ENCODE measurements around the gene SYNDIG1. TPM values are rescaled to one million over a fixed set of nuclear protein-coding genes. Genes with fewer than 3 reads are reported as not detected.

SYNDIG1 gene
- total and polyA plus RNA-seq, 2 of the 4 experiments (the other 2 are of a cell fraction), result not detected

DNA sequence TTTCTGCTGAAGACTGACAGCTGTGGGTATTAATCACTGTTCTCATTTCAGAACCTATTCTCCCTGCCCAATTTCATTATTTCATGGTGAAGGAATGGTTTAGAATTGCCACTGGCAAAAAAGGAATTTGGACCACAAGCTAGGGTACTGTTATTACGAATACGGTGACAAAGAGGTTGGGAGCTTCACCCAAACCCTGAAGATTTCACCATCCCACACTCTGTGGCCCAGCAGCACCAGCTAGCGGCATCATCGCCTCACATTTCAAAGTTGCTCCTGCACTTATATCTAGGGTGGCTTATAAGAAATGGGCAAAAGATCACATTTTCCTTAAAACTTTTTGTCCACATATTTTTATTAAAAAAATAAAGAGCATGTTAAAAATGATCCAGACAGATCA, 236.1 kb downstream of the SYNDIG1 start:
- POLR2A ChIA-PET (ENCODE audit: unreplicated experiment), result no interaction called here
- H3K4me1 ChIP-seq (ENCODE audit: control insufficient read depth, insufficient read depth, low read length), result no peaks in the 10 kb centered on the region
- no peak overlapping the region for H3K4me2 ChIP-seq (ENCODE audit: low read depth, low read length)
- no peak overlapping the region for H2BK120ac ChIP-seq (ENCODE audit: low read depth, low read length)
- CTCF ChIA-PET, result no interaction called here
- no peak overlapping the region for H3K4me3 ChIP-seq (ENCODE audit: insufficient read depth, low read depth, low read length)
- dilution Hi-C loops (cut with HindIII; ENCODE audit: low sequenced_read_pairs, unreplicated experiment) (no loop called here), intact Hi-C loops (cut with micrococcal nuclease) (no loop called here), in situ Hi-C loops (cut with MboI; ENCODE audit: low sequenced_read_pairs) (no loop called here)
- no peak overlapping the region for H3K4ac ChIP-seq (ENCODE audit: low read depth, low read length)
- ATAC-seq (ENCODE audit: low read depth) (no peak), DNase-seq (no peak)
- H3K9ac ChIP-seq (ENCODE audit: low read depth, low read length), result no peak overlapping the region
- H3K36me3 ChIP-seq (ENCODE audit: control insufficient read depth, insufficient read depth, low read length), result no peaks in the 10 kb centered on the region
- no peak overlapping the region for H3K56ac ChIP-seq (ENCODE audit: extremely low read depth, insufficient read depth, low read length)
- H2BK20ac ChIP-seq (ENCODE audit: low read depth, low read length), result no peak overlapping the region
- no peak overlapping the region for H4K5ac ChIP-seq (ENCODE audit: low read depth, low read length)
- H2AK9ac ChIP-seq (replicated peaks; ENCODE audit: low read depth, low read length, poor library complexity), result no peak overlapping the region
- H2BK5ac ChIP-seq (ENCODE audit: low read depth, low read length, poor library complexity, severe bottlenecking), result no peak overlapping the region
- no peak overlapping the region for H3K18ac ChIP-seq (ENCODE audit: low read depth, low read length)
- H4K91ac ChIP-seq (ENCODE audit: insufficient read depth, low read depth, low read length), result no peak overlapping the region
- no peaks in the 10 kb centered on the region for H3K79me1 ChIP-seq (ENCODE audit: low read depth in 1 of 2, low read length in 2 of 2)
- H4K8ac ChIP-seq (ENCODE audit: low read depth in 2 of 2, low read length in 2 of 2), result no peak overlapping the region
- peaks cover 32% of the 10 kb centered on the region for H3K27me3 ChIP-seq (ENCODE audit: control insufficient read depth, insufficient read depth, low read length)
- no peak overlapping the region for H3K27ac ChIP-seq (ENCODE audit: insufficient read depth, low read length)
- H3K9me3 ChIP-seq (ENCODE audit: control insufficient read depth, insufficient read depth, low read length), result no peaks in the 10 kb centered on the region
- BruUV-seq (replicated peaks), result no TSS peak
- no peaks in the 10 kb centered on the region for H4K20me1 ChIP-seq (ENCODE audit: insufficient read depth, low read length)
- no peak overlapping the region for H3K14ac ChIP-seq (replicated peaks; ENCODE audit: low read depth, low read length)
- H2BK15ac ChIP-seq (ENCODE audit: low read depth, low read length), result no peak overlapping the region
- no peak overlapping the region for H2AK5ac ChIP-seq (ENCODE audit: low read depth, low read length)
- H3K9me1 ChIP-seq (ENCODE audit: insufficient read depth, low read length), result no peaks in the 10 kb centered on the region
- TF ChIP-seq RAD21 (IDR thresholded peaks at IDR 0.05; ENCODE audit: low read length), result peak; percentile 35
- no peak for TF ChIP-seq SMC3 (IDR thresholded peaks at IDR 0.05; ENCODE audit: low read depth, low read length)
- WGBS, 2 experiments (ENCODE audit: extremely low coverage in 2 of 2, insufficient read length in 1 of 2), result no CpG with 5 or more reads among the region's 4 CpGs
- no peak overlapping the region for H2AFZ ChIP-seq (replicated peaks; ENCODE audit: low read length, poor library complexity)
- no peak overlapping the region for H3K23ac ChIP-seq (ENCODE audit: low read depth, low read length)

Data from IMR-90 (cell line).